ENCODE results near the gene POLG.

The POLG gene

DNA sequence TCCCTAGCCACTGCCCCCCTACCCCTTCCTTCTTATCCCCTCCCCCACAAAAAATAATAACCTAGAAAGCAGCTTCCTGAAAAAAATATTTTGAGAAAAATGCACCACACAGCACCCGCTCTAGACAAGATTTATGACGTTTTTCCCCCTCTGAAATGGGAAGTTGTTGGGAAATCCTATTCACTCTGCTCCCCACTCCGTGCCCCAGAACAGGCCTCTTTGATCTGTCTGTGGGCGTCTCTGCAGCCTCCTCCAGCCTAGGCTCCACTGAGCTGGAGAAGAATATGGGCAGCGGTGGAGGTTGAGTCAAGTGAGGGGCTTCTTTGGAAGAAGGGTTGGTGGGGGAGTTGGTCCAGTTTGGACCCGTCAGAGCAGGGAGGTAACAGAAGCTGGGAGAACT lies 28.5 kb upstream of the POLG start:
- Histone ChIP-seq H3K36me3 (peaks cover 19% of the 10 kb centered on the region), H3K27me3 (peaks cover 3% of the 10 kb centered on the region; the same call in 1 of the 2 replicates), H3K4me3 (ENCODE audit: low read depth, low read length) (peak overlapping the region; percentile 92), H3K9me3 (no peaks in the 10 kb centered on the region), H3K4me1 (peaks cover 23% of the 10 kb centered on the region)
- TF ChIP-seq, protein P1, sequence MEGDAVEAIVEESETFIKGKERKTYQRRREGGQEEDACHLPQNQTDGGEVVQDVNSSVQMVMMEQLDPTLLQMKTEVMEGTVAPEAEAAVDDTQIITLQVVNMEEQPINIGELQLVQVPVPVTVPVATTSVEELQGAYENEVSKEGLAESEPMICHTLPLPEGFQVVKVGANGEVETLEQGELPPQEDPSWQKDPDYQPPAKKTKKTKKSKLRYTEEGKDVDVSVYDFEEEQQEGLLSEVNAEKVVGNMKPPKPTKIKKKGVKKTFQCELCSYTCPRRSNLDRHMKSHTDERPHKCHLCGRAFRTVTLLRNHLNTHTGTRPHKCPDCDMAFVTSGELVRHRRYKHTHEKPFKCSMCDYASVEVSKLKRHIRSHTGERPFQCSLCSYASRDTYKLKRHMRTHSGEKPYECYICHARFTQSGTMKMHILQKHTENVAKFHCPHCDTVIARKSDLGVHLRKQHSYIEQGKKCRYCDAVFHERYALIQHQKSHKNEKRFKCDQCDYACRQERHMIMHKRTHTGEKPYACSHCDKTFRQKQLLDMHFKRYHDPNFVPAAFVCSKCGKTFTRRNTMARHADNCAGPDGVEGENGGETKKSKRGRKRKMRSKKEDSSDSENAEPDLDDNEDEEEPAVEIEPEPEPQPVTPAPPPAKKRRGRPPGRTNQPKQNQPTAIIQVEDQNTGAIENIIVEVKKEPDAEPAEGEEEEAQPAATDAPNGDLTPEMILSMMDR (IDR thresholded peaks at IDR 0.05; ENCODE audit: low read depth, low read length), result no peak
- no peak for DNase-seq

DNA sequence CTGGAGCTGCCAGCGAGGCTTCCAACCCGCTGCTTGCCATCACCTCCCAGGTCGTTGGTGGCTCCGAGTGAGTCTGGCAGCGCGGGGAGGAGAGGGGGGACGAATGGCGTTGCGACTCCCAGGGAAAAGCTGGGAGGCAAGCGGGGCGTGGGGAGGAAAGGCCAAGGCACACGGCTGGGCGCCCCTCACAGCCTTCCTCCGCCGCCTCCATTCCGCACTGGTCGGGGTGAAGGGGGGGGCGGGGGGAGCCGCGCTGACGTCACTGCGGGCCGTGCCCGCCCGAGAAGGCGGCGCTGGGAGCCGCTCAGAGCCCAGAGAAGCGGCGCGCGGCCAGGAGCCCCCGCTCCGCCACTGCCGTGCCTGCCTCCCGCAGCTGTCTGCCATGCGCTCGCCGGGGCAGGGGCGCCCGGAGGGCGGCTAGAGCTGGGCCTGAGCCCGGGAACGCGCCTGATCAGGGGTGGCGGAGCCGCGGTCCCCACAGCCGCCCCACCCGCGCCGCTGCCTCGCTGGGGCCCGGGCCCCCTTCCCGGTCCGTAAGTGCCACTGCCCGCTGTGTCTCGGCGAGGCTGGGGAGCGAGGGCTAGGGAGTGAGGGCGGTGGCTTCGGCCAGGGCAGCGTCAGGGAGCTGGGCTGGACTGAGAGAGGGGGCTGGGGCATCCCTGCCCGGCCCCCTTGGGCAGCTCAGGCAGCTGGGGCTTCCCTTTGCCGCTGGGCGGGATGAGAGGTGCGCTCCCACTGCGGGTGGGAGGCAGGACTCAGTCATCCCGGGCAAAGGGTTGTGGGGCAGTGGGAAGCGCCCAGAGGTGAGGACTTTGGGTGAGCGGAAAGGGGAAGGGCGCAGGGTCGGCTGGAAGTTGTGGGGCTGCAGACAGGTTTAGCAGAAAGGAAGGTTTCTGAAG lies 27.8 kb upstream of the POLG start:
- DNase-seq, result peak; percentile 88
- TF ChIP-seq, protein P1 (IDR thresholded peaks at IDR 0.05; ENCODE audit: low read depth, low read length), result no peak
- H3K4me3 ChIP-seq (ENCODE audit: low read depth, low read length), result peak overlapping the region; percentile 92
- no peaks in the 10 kb centered on the region for H3K9me3 ChIP-seq
- peaks cover 13% of the 10 kb centered on the region for H3K36me3 ChIP-seq
- H3K4me1 ChIP-seq, result peaks cover 21% of the 10 kb centered on the region
- H3K27me3 ChIP-seq, result peaks cover 4% of the 10 kb centered on the region; the same call in 1 of the 2 replicates

DNA sequence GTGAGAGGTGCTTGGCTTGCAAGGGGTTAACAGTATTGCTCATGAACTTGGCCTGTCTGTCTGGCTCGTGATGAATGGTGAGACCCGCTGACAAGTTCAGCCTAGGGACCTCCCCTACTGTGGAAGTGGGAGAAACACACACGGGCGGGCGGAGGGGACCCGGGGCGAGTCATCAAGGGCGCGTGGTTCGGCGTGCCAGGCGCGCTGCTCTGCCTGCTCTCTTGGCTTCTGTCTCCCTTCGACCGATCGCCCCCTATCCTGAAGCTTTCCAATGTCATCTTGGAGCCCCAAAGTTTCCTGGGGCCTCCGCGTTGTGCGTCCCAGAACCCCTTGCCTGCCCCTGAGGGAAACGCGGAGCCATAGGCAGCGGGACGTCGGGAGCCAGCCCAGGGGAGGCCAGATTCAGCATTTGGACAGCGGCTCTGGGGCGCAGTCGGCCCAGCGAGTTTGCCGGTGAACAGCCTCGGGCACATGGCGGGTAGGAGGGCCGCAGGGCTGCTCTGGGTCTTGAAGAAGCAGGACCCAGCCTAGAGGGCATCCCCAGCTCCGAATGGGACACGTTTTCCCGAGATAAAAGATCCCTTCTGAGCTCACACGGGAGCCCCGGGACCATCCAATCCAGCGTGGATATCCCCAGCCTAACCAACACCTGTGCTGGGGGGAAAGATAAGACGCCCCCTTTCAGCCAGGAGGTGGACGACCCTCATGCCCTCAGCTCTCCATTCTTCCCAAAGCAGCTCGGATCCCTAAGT lies 27.0 kb upstream of the POLG start:
- H3K27me3 ChIP-seq, result peaks cover 4% of the 10 kb centered on the region; the same call in 1 of the 2 replicates
- no peaks in the 10 kb centered on the region for H3K9me3 ChIP-seq
- peaks cover 4% of the 10 kb centered on the region for H3K36me3 ChIP-seq
- peak overlapping the region; percentile 92 for H3K4me3 ChIP-seq (ENCODE audit: low read depth, low read length)
- H3K4me1 ChIP-seq, result peaks cover 19% of the 10 kb centered on the region
- DNase-seq, result peak; percentile 78
- TF ChIP-seq, protein P1 (IDR thresholded peaks at IDR 0.05; ENCODE audit: low read depth, low read length), result no peak

DNA sequence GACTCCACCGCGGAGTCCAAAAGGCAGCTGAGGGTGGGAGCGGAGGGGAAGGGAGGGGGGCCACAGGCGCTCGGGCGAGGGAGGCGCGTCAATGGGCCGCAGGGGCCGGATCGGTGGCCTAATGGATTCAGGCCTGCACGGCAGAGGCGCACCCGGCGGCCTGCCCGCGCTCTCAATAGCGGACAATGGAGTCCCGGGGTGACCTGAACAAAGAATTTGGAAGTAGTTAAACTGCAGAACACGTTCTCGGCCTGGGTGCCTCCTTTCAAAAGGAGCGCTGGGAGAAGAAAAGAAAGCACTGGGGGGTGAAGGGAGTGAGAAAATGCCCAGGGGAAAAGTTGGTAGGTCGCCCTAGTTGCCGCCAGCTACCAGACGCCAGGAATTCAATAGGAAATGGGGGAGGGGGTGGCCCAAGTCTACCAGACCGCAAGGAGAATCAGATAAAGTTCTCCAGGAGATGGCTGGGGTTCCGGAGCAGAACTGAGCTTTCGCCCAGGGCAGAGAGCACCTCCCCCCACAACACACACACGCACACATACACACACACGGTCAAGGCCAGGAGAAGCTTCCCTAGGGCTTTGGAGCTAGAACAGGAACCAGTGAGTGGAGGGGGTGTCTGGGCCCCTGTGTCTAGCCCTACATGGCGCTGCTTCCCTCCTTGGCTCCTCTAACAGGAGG lies 25.8 kb upstream of the POLG start:
- Histone ChIP-seq H3K4me1 (peaks cover 19% of the 10 kb centered on the region), H3K27me3 (peaks cover 4% of the 10 kb centered on the region; the same call in 1 of the 2 replicates), H3K4me3 (ENCODE audit: low read depth, low read length) (peak overlapping the region; percentile 92), H3K36me3 (peaks cover 4% of the 10 kb centered on the region; the same call in 1 of the 2 replicates), H3K9me3 (no peaks in the 10 kb centered on the region)
- TF ChIP-seq, protein P1 (IDR thresholded peaks at IDR 0.05; ENCODE audit: low read depth, low read length), result no peak
- DNase-seq, result peak; percentile 83

DNA sequence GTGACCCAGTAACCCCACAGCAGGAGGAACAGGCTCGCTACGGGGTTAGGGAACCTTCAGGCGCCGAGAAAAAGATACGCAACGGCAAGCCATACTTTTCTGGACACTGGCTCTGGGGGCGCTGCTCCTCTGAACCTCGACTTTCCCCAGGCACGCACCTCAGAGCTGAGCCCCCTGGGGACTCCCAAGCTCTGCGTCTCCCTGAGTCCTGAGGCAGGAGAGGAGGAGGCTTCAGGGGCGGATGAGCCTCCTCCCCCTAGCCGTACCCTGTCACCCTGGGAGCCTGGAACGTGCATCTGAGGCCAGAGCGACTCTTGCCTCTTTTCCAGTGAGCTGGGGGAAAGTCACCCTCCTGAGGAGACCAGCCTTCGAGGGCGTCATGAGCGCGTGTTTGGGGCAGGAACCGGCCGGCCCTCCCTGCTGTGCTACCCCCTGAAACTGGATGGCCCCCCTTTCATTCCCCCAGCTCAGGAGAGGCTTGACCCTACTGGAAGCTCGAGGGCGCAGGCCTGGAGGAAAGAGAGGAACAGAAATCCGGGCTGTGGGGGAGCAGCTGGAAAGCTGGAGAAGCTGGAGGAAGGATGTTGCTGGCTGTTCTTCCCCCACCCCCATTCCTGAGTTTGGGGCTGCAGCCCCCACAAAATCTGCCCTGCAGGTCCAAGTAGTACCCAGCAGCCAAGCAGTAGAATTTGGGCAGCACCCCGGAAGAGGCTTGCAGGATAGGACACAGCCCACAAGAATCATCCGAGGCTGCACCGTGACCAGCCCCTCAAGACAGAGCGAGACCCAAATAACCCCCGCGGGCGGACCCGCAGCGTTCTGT lies 25.1 kb upstream of the POLG start:
- H3K9me3 ChIP-seq, result no peaks in the 10 kb centered on the region
- H3K36me3 ChIP-seq, result no peaks in the 10 kb centered on the region; the same call in 1 of the 2 replicates
- H3K4me3 ChIP-seq (ENCODE audit: low read depth, low read length), result no peak overlapping the region
- peaks cover 18% of the 10 kb centered on the region for H3K4me1 ChIP-seq
- TF ChIP-seq, protein P1 (IDR thresholded peaks at IDR 0.05; ENCODE audit: low read depth, low read length), result no peak
- peaks cover 4% of the 10 kb centered on the region; the same call in 1 of the 2 replicates for H3K27me3 ChIP-seq
- no peak for DNase-seq

Measured in BE2C (cell line).